Choroid plexus epithelial cell (primary cell): ENCODE data around the gene DNAJC22.

Source experiments
- DNase-seq: peaks from one replicate; pipeline ENCODE4 v3.0.0-alpha.2; 2010; ENCODE audit warnings: low read depth
- H3K4me3 ChIP-seq: 2 replicates; pipeline ENCODE4 v1.5.1; 2011; ENCODE audit warnings: low read depth, mild to moderate bottlenecking, control low read depth, low read length, moderate library complexity
- TF ChIP-seq, protein P1 (sequence below): conservative IDR thresholded peaks from 2 replicates; pipeline ENCODE4 v1.5.1; 2011; ENCODE audit warnings: low read depth, mild to moderate bottlenecking, control low read depth, inconsistent platforms, low read length, moderate library complexity

DNAJC22 gene

DNA sequence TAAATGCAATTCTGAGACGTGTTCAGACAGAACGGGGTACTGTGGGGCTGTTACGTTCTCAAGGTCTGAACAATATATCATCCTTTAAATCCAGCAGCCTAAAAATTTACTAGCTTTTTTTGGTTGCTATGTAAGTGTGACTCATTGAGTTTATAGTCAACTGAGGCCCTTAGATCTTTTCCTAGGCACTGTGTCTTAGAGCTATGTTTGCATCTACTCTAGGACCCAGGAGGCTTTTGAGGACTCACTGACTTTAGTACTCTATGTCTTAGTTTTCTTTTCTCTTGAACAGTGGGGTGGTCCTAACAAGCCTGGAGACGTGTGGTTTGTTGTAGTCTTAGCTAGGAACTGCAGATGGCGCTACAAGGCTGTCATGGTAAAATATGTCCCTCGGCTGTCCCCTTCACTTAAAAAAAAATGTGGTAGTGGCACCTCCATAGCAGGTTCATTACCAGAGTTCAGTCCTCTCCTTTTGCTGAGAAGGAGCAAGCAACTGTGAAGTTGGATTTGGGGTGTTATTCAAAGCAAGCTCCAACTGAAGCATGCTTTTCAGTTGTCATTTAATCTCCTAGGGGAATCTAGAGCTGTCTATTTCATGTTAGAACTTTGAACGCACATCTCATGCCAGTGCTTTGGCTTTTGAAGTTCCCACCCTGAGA lies 11.9 kb downstream of the DNAJC22 start:
- peak; percentile 84 for DNase-seq
- no peak overlapping the region for H3K4me3 ChIP-seq
- TF ChIP-seq, protein P1, sequence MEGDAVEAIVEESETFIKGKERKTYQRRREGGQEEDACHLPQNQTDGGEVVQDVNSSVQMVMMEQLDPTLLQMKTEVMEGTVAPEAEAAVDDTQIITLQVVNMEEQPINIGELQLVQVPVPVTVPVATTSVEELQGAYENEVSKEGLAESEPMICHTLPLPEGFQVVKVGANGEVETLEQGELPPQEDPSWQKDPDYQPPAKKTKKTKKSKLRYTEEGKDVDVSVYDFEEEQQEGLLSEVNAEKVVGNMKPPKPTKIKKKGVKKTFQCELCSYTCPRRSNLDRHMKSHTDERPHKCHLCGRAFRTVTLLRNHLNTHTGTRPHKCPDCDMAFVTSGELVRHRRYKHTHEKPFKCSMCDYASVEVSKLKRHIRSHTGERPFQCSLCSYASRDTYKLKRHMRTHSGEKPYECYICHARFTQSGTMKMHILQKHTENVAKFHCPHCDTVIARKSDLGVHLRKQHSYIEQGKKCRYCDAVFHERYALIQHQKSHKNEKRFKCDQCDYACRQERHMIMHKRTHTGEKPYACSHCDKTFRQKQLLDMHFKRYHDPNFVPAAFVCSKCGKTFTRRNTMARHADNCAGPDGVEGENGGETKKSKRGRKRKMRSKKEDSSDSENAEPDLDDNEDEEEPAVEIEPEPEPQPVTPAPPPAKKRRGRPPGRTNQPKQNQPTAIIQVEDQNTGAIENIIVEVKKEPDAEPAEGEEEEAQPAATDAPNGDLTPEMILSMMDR = peak; percentile 88

- no peak for DNase-seq
- no peak overlapping the region for H3K4me3 ChIP-seq
- TF ChIP-seq, protein P1 = no peak
These were observed 13.0 kb downstream of the DNAJC22 start for GRCh38 chr12:49359671-49360070.

- no peak overlapping the region for H3K4me3 ChIP-seq
- DNase-seq = no peak
- TF ChIP-seq, protein P1 = no peak
These were observed 15.4 kb downstream of the DNAJC22 start for GRCh38 chr12:49362077-49362476.

DNA sequence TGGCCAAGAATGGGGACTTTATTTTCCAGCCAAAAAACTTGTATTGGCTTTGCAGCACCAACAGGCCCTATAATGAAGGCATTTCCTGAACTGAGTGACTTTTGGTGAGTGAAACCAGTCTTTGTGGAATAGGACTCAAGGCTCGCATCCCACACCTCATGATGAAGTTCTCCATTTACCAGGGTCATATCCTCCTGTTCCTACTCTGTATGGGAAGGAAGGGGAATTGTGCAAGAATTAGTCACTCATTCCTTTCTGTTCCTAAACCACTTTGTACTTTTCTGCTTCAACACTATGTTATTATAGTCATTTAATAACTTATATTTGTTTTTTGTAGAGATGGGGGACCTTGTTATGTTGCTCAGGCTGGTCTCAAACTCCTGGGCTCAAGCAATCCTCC lies 18.3 kb downstream of the DNAJC22 start:
- TF ChIP-seq, protein P1 = no peak
- H3K4me3 ChIP-seq = no peak overlapping the region
- peak; percentile 90 for DNase-seq

GRCh38 chr12:49365542-49365941 lies 18.9 kb downstream of the DNAJC22 start:
- TF ChIP-seq, protein P1 = no peak
- peak; percentile 94 for DNase-seq
- no peak overlapping the region for H3K4me3 ChIP-seq

GRCh38 chr12:49366096-49366651 lies 19.5 kb downstream of the DNAJC22 start:
- H3K4me3 ChIP-seq = peak overlapping the region; percentile 87
- peak; percentile 31 for DNase-seq

More at GRCh38 chr12:49366096-49366651, 19.5 kb downstream of the DNAJC22 start:
- TF ChIP-seq, protein P1 = no peak
